NCI-H748 treated with DMSO at 0.1 percent for 48 hours (cell line): Measurements from ENCODE around the gene TCTN1.
"Not testable (repeated sequence)": the region's sequence is repeated elsewhere in the genome, so short reads cannot be mapped to it uniquely, and the experiment has no call there.

Experiments used
- DNase-seq: peaks from one replicate; lab custom pipeline; 2025; lab: John Stamatoyannopoulos, UW

Gene TCTN1

GRCh38 chr12:110639336-110640141 lies 25.6 kb downstream of the TCTN1 start:
- no peak for DNase-seq

- no peak for DNase-seq
Observed at GRCh38 chr12:110640275-110641025, 26.5 kb downstream of the TCTN1 start.

GRCh38 chr12:110641521-110641920 lies 27.6 kb downstream of the TCTN1 start:
- DNase-seq = no peak

- no peak for DNase-seq
Observed at GRCh38 chr12:110647631-110648040, 33.7 kb downstream of the TCTN1 start.

GRCh38 chr12:110649341-110649847 lies 35.5 kb downstream of the TCTN1 start:
- no peak for DNase-seq

- DNase-seq = not testable (repeated sequence)
Observed at GRCh38 chr12:110654238-110654637, 40.3 kb downstream of the TCTN1 start.

- no peak for DNase-seq
Observed at GRCh38 chr12:110656071-110656655, 42.2 kb downstream of the TCTN1 start.

- DNase-seq = no peak
Observed at GRCh38 chr12:110657747-110658146, 43.8 kb downstream of the TCTN1 start.

- DNase-seq = no peak
Observed at GRCh38 chr12:110658242-110658641, 44.3 kb downstream of the TCTN1 start.

- DNase-seq = no peak
Observed at GRCh38 chr12:110658878-110659277, 44.9 kb downstream of the TCTN1 start.

- no peak for DNase-seq
Observed at GRCh38 chr12:110661337-110661972, 47.5 kb downstream of the TCTN1 start.

- no peak for DNase-seq
Observed at GRCh38 chr12:110666892-110667291, 53.0 kb downstream of the TCTN1 start.

- no peak for DNase-seq
Observed at GRCh38 chr12:110667671-110668070, 53.7 kb downstream of the TCTN1 start.

- no peak for DNase-seq
Observed at GRCh38 chr12:110668480-110669192, 54.7 kb downstream of the TCTN1 start.

GRCh38 chr12:110669193-110669502 lies 55.2 kb downstream of the TCTN1 start:
- DNase-seq = no peak

- DNase-seq = no peak
Observed at GRCh38 chr12:110670161-110670701, 56.3 kb downstream of the TCTN1 start.

- no peak for DNase-seq
Observed at GRCh38 chr12:110676171-110676570, 62.2 kb downstream of the TCTN1 start.

GRCh38 chr12:110677206-110677911 lies 63.4 kb downstream of the TCTN1 start:
- no peak for DNase-seq

GRCh38 chr12:110677982-110678381 lies 64.1 kb downstream of the TCTN1 start:
- DNase-seq = no peak

- no peak for DNase-seq
Observed at GRCh38 chr12:110679201-110679600, 65.3 kb downstream of the TCTN1 start.

- no peak for DNase-seq
Observed at GRCh38 chr12:110680032-110680431, 66.1 kb downstream of the TCTN1 start.
